Measurements from ENCODE around the gene GBF1.

Gene GBF1

DNA sequence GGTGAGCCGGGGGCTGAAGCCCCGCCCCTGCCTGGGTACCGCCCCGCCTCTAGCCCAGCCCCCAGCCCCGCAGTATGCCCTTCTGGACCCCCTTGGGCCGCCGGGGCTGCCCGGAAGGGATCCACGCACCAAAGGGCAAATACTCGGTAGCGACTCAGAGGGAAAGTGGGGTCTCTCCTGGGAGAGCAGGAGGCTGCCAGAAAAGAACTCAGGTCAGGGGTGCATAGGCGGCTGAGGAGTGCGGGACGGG, 176.1 kb downstream of the GBF1 start:
- no peak for DNase-seq (ENCODE audit: low read depth in 2 of 2)

DNA sequence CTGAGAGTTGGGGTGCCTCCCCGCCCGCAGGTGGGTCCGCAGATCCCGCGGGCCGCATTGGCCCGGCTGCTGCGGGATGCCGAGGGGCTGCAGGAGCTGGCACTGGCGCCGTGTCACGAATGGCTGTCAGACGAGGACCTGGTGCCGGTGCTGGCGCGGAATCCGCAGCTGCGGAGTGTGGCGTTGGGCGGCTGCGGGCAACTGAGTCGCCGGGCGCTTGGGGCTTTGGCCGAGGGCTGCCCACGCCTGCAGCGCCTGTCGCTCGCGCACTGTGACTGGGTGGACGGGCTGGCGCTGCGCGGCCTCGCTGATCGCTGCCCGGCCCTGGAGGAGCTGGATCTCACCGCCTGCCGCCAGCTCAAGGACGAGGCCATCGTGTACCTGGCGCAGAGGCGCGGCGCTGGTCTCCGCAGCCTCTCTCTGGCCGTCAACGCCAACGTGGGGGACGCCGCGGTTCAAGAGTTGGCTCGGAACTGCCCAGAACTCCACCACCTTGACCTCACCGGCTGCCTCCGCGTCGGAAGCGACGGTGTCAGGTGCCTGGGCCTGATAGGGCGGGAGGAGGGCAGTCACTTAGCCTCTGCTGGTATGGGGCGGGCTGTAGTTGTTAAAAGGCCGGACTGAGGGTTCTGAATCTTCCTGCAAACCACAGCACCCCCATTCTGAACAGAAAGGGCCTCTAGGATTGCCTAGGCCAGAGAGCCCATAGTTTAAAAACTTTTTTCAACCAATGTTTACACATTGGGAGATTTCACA, 176.6 kb downstream of the GBF1 start:
- no peak for DNase-seq (ENCODE audit: low read depth in 2 of 2)

DNA sequence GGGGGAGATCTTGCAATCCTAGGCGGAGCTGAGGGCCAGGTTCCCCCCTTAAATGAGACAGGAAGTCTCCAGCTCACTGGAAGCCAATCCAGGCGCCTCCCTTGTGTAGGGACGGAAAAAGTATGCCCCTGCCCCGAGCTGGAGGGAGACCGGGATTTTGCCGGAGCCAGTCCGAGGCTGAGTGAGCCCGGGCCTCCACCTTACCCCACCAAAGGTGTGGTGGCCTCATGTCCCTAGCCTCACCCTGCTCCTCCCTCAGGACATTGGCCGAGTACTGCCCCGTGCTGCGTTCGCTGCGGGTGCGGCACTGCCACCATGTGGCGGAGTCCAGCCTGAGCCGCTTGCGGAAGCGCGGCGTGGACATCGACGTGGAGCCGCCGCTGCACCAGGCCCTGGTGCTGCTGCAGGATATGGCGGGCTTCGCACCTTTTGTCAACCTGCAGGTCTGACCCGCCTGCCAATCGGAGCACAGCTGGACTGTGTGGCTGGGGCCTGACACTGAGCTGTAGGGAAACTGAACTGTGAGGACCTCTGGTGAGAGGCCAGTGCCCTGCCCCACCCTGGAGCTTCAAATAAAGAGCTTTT, 177.3 kb downstream of the GBF1 start:
- DNase-seq (ENCODE audit: low read depth in 2 of 2): no peak

DNA sequence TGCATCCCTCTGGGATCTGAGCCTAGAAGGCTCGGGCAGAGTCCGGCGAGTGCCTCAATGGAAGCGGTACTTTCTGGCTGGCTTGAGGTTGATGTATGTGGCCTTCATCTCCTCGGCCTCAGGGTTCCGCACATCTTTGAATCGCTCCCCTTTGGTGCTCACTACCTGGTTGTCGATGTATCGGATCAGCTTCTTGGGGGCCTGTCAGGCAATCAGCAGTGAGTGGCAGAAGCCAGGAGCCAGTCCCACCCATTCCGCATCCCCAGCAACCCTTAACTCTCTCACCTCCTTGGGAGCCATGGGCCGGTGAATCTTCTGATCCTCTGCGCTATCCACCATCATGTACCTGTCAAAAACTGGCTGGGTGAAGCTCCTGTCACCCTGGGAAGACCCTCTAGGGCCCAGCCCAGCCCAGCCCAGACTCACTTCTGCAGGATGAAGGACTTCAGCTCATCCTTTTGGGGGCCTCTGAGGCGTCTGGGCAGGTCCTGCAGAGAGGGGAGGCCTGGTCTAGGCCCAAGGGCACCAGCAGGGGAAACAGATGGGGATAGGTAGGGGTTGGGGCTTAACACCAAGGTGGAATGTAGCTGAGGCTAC, 178.1 kb downstream of the GBF1 start:
- DNase-seq (ENCODE audit: low read depth in 2 of 2): no peak

DNA sequence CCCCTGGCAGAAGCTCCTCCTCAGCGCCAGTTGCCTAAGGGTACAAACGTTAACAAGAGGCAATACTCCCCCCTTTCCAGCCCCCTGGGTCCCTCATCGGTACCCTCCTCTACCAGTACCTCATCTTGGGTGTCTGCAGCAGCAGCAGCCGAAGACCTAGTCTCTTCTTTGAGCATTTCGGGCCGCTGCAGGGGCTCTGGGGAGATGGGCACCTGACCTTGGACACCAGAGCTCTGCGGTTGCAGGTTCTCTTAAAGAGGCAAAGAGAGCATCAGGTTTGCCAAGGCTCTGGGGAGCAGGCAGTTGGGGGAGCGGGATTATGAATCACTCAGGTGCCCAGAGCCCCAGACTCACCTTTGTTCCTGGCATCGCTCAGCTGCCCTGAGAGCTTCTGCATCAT, 178.8 kb downstream of the GBF1 start:
- no peak for DNase-seq (ENCODE audit: low read depth in 2 of 2)

DNA sequence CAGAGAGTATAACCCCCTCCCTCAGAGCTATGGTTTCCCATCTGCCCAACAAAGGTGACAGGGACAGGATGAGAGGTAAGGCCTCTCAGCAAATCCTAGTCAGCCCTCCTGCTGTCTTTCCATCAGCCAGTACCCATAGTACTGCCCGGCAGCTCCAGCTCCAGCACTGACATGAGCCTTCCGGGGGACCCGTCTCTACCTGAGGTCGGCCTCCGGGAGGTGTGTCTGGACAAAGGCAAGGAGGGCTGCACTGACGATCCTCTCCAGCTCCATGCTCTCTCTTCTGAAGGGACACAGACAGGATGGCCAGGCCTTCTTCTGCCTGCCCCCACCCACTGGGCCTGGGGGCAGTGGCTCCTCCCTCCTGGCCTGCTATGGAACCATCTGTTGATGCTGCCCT, 179.6 kb downstream of the GBF1 start:
- DNase-seq (ENCODE audit: low read depth in 2 of 2): no peak

DNA sequence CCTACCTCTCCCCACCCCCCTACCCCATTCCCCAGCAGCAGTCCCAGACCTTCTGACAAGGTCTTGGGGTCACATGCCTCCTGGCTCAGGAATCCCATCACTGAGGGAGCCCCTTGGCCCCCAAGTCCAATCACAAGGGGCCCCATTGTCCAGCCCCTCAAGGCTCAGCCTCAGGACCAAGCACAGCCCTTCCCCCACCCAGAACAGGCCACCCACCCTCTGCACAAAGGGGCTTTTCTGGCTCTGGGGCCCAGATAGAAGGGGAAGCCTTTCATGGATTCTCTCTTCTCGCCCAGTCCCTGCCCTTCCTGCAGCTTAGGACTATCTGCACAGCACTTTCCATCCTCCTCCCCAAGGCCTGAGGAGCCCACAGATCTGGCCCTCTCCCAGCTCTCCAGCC, 180.1 kb downstream of the GBF1 start:
- DNase-seq (ENCODE audit: low read depth in 2 of 2): no peak

DNA sequence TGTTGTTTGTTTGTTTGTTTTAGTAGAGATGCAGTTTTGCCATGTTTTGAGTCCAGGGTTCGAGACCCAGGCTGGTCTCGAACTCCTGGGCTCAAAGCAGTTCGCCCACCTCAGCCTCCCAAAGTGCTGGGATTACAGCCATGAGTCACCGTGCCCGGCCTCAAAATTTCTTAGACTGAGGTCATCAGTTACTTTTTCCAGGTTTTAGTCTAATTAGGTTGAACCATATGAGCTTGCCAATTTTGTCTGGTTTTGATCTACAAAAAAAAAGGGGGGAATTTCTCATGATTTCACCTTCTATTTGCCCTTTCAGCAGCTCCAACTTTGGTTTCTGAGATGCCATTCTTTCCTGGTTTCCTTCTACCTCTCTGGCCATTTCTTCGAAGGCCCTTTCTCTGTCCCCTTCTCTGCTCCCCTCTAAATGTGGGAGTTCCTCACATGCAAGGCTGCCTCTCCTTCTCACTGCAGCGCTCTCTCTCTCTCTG, 181.5 kb downstream of the GBF1 start:
- no peak for DNase-seq (ENCODE audit: low read depth in 2 of 2)

DNA sequence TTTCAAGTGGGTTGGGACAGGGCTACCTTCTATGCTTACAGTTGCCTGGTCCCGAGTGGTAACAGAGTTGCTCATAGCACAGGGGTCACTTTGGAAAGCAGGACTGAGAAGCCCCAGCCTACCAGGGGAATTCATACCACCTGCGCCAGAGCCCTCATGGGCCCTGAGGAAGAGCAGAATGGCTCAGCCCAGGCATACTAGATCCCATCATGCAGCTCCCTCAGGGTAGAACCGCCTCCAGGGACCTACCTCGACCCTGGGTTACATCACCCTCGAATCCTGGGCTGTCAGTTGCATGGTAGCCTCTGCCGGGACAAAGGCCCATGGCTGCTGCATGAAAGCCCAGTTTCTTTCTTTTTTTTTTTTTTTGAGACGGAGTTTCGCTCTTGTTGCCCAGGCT, 184.1 kb downstream of the GBF1 start:
- no peak for DNase-seq (ENCODE audit: low read depth in 2 of 2)

DNA sequence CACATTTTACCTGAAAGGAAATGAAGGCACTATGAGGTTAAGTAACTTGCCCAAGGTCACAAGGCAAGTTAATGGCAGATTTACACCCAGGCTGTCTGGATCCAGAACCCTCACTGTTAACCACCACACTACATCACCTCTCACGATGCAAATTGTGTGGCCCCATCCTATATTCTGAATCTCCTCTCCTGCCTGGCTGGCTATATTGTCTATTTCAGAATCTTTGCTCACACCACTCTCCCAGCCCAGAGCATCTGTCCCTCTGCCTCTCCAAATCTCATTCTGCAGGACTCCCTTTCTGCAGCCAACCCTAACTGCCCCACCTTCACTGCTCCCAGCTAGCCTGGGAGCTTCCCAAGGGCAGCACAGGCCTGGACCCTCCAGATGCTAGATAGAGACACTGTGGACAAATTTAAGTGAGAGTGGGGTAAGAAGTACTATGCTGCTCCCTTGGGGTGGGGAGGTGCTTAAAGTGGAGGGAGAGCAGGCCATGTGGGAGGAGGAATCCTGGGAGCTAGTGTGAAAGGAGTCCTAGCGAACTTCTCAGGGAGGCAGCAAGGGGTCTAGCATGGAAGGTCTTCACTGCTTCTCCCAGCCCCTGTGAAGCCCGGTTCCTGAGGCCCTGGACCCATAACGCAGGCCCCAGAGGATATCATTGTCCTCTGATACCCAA, 186.3 kb downstream of the GBF1 start:
- no peak for DNase-seq (ENCODE audit: low read depth in 2 of 2)

Measured in fibroblast of skin of left quadriceps (primary cell).